GM23248 (cell line): ENCODE data around the gene MPZL3.

Experiments
- EZH2 ChIP-seq: fragments of 200-600 bp; sonication (generic); IDR thresholded peaks from 2 replicates; pipeline ENCODE4 v1.6.1; 2018; ENCODE audit warnings: antibody characterized with exemption, mild to moderate bottlenecking; ENCODE audit not compliant: insufficient read depth, poor library complexity, severe bottlenecking
- EZH2phosphoT487 ChIP-seq: fragments of 200-600 bp; sonication (generic); IDR thresholded peaks from 2 replicates; pipeline ENCODE4 v1.6.1; 2018; ENCODE audit warnings: antibody characterized with exemption, moderate library complexity, mild to moderate bottlenecking, low read depth; ENCODE audit not compliant: insufficient read depth

GRCh38 chr11:118238929-118239328 is 13.2 kb downstream of the MPZL3 start:
- TF ChIP-seq EZH2 (no peak), EZH2phosphoT487 (no peak)
